HG03565 (cell line): ENCODE results near the gene HEG1.
A peak's percentile ranks its signal among the peaks of the same experiment; 100 is the strongest.

Experiments
- ATAC-seq: cut with Tn5 transposase; IDR thresholded peaks from one replicate; pipeline ENCODE4 v1.9.1; 2021; ENCODE audit warnings: mild to moderate bottlenecking, moderate library complexity; ENCODE audit not compliant: unreplicated experiment

HEG1 gene

GRCh38 chr3:125072749-125073389 lies 17.1 kb upstream of the HEG1 start:
- ATAC-seq = no peak

- ATAC-seq = no peak
Measured at GRCh38 chr3:125072301-125072700, 16.5 kb upstream of the HEG1 start.

DNA sequence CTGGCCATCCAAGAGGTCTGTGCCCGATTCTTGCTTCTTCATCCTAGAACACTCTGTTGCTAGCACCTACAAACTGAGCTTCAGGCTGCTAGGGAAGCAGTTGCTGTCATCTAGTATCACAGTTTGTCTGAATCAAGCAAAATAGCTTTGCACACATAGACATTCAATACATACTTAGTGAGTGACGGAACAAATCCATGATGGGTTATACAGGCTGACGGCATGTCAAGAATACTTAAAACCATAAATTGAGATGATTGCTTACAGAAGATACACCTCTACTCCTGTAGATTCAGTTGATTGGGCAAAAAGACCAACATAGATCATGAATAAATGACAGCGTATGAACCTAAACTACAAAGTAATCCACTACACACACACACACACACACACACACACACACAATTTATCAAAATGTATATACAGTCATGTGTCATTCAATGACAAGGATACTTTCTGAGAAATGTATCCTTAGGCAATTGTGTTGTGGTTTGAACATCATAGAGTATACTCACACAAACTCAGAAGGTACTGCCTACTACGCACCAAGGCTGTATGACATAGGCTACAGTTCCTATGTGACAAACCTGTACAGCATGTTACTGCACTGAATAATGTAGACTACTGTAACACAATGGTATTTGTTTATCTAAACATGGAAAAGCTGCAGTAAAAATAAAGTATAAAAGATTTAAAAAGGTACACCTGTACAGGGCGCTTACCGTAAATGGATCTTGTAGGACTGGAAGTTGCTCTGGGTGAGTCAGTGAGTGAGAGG lies 14.4 kb upstream of the HEG1 start:
- no peak for ATAC-seq

DNA sequence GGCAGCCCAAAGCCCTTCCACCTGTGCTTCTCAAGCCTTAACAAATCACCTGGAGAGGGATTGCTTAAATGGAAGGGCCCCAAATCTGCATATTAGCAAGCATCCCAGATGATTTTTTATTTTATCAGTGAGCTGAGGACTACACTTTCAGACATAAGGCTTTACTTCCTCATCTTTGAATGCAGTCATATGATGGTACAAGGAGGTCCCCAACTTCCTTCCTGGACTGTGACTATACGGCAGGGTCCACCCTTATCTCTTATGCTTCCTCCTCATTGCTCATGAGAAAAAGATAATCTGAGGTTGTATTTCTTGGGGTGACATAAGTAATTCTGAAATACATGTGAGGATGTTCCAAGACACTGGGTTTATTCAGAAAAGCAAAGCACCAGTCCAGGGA lies 13.7 kb upstream of the HEG1 start:
- no peak for ATAC-seq

DNA sequence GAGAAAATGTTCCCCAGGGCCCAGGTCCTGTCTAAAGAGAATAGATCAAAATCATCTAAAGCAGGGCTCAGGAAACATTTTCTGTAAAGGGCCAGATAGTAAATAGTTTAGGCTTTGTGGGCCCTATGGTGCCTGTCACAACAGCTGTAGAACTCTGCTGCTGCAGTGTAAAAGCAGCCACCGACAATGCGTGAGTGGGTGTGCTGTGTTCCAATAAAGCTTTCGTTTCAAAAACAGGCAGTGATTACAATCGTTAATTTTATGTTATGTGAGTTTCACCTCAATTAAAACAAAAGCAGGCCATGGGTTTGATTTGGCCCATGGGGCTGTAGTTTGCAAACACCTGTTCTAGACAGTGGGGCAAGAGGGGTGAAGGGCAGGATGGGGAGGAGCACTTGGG lies 12.5 kb upstream of the HEG1 start:
- no peak for ATAC-seq

DNA sequence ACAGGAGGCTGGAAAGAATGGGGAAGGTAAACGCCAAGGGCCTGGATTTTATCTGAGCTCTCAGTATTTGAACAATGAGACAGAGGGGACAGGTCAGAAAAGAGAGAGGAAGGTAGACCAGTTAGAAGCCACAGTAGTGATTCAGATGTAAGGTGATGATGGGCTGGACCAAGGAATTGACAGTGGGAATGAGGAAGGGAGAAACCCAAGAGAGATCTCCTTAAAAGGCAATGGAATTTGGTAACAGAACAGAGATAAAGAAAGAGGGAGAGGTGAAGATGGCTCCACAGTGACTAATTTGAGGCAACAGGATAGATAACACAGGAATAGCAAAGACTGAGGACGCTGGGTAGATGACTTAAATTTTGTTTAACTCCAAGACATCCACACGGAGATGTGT lies 11.4 kb upstream of the HEG1 start:
- ATAC-seq = no peak

DNA sequence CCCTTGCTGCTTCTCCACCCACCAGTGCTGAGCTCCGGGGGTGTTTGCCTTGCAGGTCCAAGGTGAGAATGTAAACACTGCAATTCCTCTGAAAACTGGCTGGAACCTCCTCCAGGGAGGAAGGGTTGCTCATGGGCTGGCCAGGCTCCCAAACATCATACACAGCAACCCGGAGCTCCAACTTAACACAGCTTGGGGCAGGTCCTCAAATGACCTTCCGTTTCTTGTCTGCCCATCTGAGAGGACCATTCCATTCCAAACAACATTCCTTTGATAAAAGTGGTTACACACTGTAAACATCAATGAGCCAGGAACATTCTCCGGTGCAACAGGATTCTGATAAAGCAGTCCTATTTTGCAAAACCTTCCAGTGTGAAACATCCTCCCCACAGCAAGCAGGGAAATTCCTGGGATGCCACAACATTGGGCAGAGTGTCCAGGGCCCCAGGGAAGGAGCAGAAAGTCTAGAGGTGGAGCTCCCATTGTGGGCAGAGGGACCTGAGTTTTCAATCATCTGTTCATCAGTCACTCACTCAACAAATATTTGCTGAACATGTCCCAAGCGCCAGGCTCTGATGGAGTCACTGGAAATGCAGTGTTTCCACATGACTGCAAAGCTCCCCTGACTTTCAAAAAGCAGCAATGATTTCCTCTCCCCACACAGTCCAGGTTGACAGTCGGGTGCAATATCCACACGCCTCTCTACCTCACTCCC lies 7.3 kb upstream of the HEG1 start:
- ATAC-seq = no peak

GRCh38 chr3:125061646-125062045 lies 5.8 kb upstream of the HEG1 start:
- no peak for ATAC-seq

DNA sequence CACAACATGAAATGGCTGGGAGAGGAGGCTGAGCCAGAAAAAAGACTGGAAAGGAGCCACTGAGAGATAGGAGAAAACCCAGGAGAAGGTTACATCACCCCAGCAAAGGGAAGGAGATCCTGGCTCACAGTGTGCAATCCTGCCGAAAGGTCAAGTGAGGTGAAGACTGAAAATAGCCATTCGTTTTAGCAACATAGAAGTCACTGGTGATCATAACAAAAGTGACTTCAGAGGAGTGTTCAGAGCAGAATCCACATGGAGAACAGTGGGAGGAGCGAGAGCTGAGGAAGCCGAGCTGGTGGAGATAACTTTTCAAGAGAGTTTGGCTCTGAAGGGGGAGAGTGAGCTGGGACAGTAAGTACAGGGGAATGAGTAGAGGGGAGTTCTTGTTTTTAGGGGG lies 5.4 kb upstream of the HEG1 start:
- no peak for ATAC-seq

DNA sequence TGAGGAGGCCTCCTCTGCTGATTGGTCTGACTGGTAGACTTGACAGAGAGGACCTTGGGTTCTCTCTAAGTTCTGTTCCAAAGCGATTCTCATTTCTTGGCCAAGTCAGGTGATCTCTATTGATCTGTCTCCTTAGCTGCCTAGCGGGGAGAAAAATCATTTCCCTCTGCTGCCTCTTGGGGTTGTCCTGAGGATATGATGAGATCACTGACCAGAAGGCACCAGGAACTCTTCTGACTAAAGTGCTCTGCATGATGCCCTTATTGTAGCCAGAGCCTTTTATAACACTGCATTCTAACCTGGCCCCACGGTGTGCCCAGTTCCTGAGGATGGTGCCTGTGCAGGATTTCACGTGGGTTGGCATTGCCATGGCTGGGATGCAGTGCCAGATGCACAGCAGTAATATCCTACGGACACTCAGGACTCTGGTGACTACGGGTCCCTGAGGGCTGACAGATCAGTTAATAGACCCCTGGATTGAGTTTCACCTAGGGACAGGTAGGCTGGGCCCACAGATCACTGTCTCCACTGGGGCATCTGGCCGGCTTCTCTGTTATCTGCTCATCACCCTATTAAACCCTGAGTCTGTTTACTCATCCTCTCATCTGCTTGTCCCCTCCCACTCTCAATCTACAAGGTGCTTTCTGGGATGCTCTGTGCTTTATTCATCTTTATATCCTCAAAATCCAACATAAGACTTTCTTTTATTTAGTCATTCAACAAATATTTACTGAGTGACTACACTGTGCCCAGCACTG lies 3.9 kb upstream of the HEG1 start:
- ATAC-seq = no peak

DNA sequence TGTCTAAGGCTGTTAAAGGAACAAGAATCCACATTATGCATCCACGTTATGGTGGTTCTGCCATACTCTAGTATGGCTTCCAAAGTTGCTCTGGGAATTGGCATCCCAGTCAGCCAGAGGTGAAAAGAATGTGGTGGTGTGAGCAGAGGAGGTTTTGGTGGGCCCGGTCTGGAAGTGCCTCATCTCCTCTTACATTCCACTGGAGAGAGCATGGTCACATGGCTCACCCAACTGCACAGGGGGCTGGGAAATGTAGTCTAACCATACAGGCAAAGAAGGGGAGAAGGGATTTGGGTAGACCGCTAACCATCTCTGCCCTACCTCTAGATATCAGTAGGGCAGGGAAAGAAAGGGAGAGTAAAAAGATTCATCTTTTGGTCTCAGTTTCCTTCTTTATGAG lies 3.2 kb upstream of the HEG1 start:
- ATAC-seq = no peak

- ATAC-seq = no peak
Measured at GRCh38 chr3:125058529-125058928, 2.7 kb upstream of the HEG1 start.

GRCh38 chr3:125057186-125057850 lies 1.5 kb upstream of the HEG1 start:
- no peak for ATAC-seq

DNA sequence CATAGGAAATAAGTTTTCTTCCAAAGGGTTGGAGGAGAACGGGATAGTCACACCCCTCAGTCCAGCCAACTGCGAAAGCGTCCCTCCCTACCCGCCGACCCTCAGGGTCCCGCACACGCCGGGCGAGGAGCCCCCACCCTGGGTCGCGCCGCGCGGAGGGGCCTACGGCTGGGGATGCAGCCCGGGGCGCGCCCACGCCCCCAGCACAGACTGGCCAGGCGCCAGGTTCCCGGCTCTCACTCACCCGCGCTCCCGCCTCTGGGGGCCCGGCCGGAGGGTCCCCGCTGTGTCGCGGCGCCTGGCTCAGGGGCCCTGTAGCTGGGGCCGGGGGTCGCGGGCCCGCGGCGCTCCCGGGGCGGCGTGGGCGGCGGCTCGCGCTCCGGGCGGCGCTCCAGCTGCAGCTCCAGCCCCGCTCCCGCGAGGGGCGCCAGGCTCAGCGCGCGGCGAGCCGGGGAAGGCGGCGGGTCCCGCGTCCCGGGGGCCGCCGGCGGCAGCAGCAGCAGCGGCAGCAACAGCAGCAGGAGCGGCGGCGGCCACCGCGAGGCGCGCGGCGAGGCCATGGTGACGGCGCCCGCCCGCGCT lies 375 bp downstream of the HEG1 start:
- no peak for ATAC-seq

- ATAC-seq = peak; percentile 31
Measured at GRCh38 chr3:125054449-125055329, 1.1 kb downstream of the HEG1 start.

GRCh38 chr3:125054062-125054448 lies 1.7 kb downstream of the HEG1 start:
- ATAC-seq = no peak

DNA sequence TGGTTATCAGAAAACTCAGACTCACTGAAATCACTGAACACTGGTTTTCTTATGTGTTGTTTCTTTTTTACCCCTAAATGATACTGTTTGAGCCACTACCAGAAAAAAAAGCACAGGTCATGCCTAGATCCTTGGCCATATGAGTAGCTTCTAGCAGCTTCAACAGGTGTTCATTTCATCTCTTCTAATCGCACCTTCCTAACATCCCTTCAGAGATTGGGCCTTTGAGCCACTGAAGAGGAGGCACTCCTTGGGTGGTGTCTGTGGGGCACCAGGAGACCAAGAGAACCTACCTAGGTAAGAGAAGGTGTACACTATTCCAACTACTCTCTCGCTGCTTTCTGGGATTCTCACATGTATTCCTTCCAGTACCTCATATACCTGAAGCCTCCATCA lies 2.5 kb downstream of the HEG1 start:
- no peak for ATAC-seq

DNA sequence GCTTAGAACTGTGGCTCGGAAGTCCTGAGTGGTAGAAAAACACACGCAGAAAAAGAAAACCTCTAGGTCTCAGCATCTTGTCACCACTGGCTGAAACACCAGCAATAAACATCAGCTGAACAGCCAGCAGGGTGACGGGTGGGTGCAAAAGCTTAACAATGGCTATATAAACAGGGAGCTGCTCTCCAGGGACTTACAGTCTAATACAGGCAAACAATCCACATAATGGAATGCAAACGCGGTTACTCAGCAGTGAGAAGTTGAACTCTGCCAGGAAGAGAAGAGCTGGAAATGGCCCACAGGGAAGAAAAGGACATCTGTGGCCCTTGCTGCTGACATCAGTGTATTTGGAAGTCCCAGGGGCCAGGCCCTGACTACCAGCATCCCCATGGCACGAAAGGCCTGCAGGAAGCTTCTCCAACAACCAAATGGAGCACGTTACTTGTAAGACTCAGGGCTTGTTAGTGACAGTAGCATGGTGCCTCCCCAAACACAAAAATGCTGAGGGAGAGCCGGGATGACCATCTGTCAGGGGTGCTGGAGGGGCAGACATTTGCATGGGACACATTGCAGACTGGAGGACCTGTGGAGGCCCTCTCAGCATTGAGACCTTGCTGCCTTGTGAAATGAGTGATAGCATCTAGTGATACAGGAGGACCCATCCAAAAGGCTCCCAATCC lies 3.0 kb downstream of the HEG1 start:
- ATAC-seq = no peak
